Neural crest cell (in vitro differentiated cells): Measurements from ENCODE around the gene NPAS2. TPM values are rescaled to one million over a fixed set of nuclear protein-coding genes. Genes with fewer than 3 reads are reported as not detected.
A peak's percentile ranks its signal among the peaks of the same experiment; 100 is the strongest.

Source experiments
- DNase-seq: peaks from one replicate; pipeline ENCODE4 v3.0.0; 2021; ENCODE audit warnings: low read depth, mixed read lengths, low spot score
- H3K27ac Mint-ChIP-seq: one replicate; pipeline ENCODE4 v1.8.0; 2021; ENCODE audit warnings: mild to moderate bottlenecking, mixed read lengths; ENCODE audit not compliant: unreplicated experiment
- H3K27me3 Mint-ChIP-seq: 2 replicates; pipeline ENCODE4 v1.8.0; 2021; ENCODE audit warnings: low read depth, mild to moderate bottlenecking, mixed read lengths
- H3K36me3 Mint-ChIP-seq: 2 replicates; pipeline ENCODE4 v1.8.0; 2021; ENCODE audit warnings: low read depth, mild to moderate bottlenecking, mixed read lengths
- H3K4me1 Mint-ChIP-seq: 2 replicates; pipeline ENCODE4 v1.8.0; 2021; ENCODE audit warnings: mixed read lengths
- H3K4me3 Mint-ChIP-seq: one replicate; pipeline ENCODE4 v1.8.0; 2021; ENCODE audit warnings: mild to moderate bottlenecking, mixed read lengths
- H3K9me3 Mint-ChIP-seq: 2 replicates; pipeline ENCODE4 v1.8.0; 2021; ENCODE audit warnings: mixed read lengths
- CTCF ChIP-seq: fragments of 200-600 bp; sonication (generic); conservative IDR thresholded peaks from 2 replicates; pipeline ENCODE4 v1.5.0; 2021; ENCODE audit warnings: antibody characterized with exemption, mild to moderate bottlenecking
- total RNA-seq: library from RNA; stranded (reverse); gene quantifications from 2 replicates; pipeline ENCODE4 v1.2.1, GENCODE V29; 2021

The NPAS2 gene
- total RNA-seq, 1 donor from 2014 or later: 2.6 TPM

DNA sequence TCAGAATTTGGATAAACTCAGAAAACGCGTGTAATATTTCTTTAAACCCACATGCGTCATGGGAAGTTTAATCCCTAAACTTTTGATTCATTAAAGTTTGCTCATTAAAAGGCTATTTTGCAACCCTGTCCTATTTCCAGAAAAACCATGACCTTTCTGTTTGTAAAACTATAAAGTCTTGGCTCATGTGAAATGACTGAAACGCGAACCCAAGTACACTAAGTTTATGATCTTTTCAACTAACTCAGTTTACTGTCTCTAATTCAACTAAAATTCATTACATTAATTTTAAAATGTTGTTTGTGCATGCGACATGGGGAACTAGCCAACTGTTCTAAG lies 178.3 kb downstream of the NPAS2 start:
- Mint-ChIP-seq H3K36me3 (peaks cover 6% of the 10 kb centered on the region), H3K4me1 (peaks cover 15% of the 10 kb centered on the region), H3K27ac (no peak overlapping the region), H3K4me3 (no peak overlapping the region), H3K9me3 (peaks cover 2% of the 10 kb centered on the region), H3K27me3 (peaks cover 5% of the 10 kb centered on the region)
- TF ChIP-seq CTCF: no peak
- DNase-seq: no peak

GRCh38 chr2:100999995-101000394 lies 180.1 kb downstream of the NPAS2 start:
- Mint-ChIP-seq H3K27me3 (peaks cover 5% of the 10 kb centered on the region), H3K27ac (no peak overlapping the region), H3K9me3 (peaks cover 2% of the 10 kb centered on the region), H3K4me3 (peak overlapping the region; percentile 84), H3K36me3 (peaks cover 24% of the 10 kb centered on the region), H3K4me1 (peaks cover 32% of the 10 kb centered on the region)
- TF ChIP-seq CTCF: no peak
- DNase-seq: no peak

DNA sequence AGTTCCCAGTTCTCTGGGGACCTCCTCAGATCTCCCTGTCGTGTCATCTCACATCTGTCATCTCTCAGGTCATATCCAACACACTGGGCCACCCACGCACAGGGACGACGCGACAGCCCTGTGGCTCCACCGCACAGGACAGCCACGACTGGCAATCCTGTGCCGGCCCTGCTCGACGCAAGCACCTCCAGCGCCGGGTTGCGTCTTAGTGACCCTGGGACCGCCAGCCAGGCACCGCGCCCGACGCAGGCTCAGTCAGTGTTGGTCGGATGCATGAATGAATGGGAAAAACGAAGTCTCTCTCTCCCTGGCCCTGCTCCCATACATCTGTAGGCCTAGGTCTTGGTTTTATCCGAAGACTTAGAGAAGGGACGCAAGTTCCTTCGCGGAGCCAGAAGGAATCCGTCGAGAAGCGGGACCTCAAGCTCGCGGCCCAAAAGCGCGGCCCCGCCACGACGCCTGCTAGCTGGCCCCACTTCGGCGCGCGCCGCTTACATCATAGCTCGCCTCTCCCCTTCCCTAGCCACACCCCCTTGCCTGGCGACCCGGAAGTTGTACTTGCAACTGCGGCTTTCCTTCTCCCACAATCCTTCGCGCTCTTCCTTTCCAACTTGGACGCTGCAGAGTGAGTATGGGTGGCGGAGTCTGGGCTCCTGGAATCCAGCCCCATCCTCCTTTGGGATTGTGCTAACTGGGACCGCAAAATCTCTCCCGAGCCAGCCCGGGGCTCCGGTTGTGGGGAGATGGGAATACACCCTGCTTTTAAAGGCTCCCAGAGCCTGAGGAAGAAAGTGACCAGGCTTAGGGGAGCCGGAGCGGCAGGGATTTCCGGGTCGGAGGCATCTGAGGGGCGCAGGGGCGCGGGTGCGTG lies 182.0 kb downstream of the NPAS2 start, which contains the start of gene RPL31:
Gene RPL31, plus strand, starts transcription at position 599 of the 871 bp plus-strand sequence. CDS start 413 bp downstream, outside the sequence.
- Mint-ChIP-seq H3K27me3 (peaks cover 5% of the 10 kb centered on the region), H3K27ac (peak within 1 kb of the TSS; percentile 98)
- TF ChIP-seq CTCF: no peak

DNA sequence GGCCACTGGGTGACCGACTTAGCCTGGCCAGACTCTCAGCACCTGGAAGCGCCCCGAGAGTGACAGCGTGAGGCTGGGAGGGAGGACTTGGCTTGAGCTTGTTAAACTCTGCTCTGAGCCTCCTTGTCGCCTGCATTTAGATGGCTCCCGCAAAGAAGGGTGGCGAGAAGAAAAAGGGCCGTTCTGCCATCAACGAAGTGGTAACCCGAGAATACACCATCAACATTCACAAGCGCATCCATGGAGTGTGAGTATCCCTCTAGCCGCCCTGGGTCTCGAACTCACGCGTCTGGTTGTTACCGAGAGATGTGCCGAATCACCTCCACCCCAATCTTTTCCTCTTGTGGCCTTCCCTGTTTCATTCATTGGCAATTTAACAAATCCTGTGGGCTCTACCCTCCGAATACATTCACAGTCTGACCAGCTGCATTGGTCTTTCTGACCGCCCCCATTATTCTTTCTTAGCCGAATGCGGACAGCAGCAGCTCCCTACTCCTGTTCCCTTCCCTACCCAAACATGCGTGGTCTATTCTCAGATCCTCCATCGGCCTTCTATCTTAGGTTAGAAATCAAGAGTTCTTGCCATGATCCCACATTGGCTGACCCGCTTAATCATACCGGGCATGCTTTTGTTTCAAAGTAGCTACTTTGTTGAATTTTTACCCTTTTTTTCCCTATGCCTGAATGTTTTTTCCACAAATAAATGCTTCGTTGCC lies 182.8 kb downstream of the NPAS2 start:
- Mint-ChIP-seq H3K4me3 (peak overlapping the region; percentile 95), H3K27me3 (peaks cover 5% of the 10 kb centered on the region), H3K9me3 (peaks cover 2% of the 10 kb centered on the region), H3K36me3 (peaks cover 37% of the 10 kb centered on the region), H3K27ac (peak overlapping the region; percentile 98), H3K4me1 (peaks cover 49% of the 10 kb centered on the region)
- TF ChIP-seq CTCF: no peak
- no peak for DNase-seq

More for the DNA sequence above, 182.0 kb downstream of the NPAS2 start, which contains the start of gene RPL31:
- H3K4me3 Mint-ChIP-seq: peak within 1 kb of the TSS; percentile 95
- peaks cover 2% of the 10 kb centered on the region for H3K9me3 Mint-ChIP-seq
- H3K36me3 Mint-ChIP-seq: peaks cover 36% of the 10 kb centered on the region
- peaks cover 46% of the 10 kb centered on the region for H3K4me1 Mint-ChIP-seq
- DNase-seq: peak; percentile 89

DNA sequence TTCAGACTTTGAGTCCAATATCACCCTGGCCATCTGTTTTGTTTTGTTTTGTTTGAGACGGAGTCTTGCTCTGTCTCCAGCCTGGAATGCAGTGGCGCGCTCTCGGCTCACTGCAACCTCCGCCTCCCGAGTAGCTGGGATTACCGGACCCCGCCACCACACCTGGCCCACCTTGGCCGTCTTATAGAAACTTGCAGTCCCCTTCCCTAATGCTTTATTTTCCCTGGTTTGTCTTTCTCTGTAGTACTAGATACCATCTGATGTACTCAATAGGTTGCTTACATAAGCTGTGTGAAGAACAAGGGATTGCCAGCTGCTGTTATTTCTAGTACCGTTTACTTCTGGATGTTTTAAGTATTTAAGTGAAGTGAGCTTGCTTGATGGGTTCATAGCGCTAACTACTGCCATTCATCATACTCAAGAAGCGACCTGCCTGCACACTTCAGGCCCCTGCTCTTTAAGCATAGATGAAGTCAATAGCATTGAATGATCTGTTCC lies 183.4 kb downstream of the NPAS2 start:
- H3K27me3 Mint-ChIP-seq: peaks cover 5% of the 10 kb centered on the region
- H3K4me1 Mint-ChIP-seq: peaks cover 49% of the 10 kb centered on the region
- peaks cover 2% of the 10 kb centered on the region for H3K9me3 Mint-ChIP-seq
- H3K4me3 Mint-ChIP-seq: peak overlapping the region; percentile 95
- no peak for TF ChIP-seq CTCF
- no peak for DNase-seq
- peak overlapping the region; percentile 98 for H3K27ac Mint-ChIP-seq
- peaks cover 43% of the 10 kb centered on the region for H3K36me3 Mint-ChIP-seq
